ENCODE data around the gene MLH3.

GRCh38 chr14:75022655-75023054, 28.6 kb downstream of the MLH3 start:
- TF ChIP-seq CREB1 (IDR thresholded peaks at IDR 0.05; ENCODE audit: low read depth) (no peak), TAF1 (IDR thresholded peaks at IDR 0.05; ENCODE audit: low read depth) (no peak), MAX (IDR thresholded peaks at IDR 0.05) (no peak), EP300 (IDR thresholded peaks at IDR 0.05; ENCODE audit: borderline replicate concordance) (no peak), FOXM1 (IDR thresholded peaks at IDR 0.05; ENCODE audit: borderline replicate concordance, low read depth) (no peak), RAD21 (IDR thresholded peaks at IDR 0.05; ENCODE audit: low read depth) (peak; percentile 49), CEBPB (IDR thresholded peaks at IDR 0.05) (no peak), USF1 (IDR thresholded peaks at IDR 0.05) (no peak), YY1 (IDR thresholded peaks at IDR 0.05; ENCODE audit: low read depth) (no peak), TCF12 (IDR thresholded peaks at IDR 0.05; ENCODE audit: low read depth) (no peak), ZBTB7A (IDR thresholded peaks at IDR 0.05; ENCODE audit: low read depth) (no peak)
- TF ChIP-seq, protein P1, sequence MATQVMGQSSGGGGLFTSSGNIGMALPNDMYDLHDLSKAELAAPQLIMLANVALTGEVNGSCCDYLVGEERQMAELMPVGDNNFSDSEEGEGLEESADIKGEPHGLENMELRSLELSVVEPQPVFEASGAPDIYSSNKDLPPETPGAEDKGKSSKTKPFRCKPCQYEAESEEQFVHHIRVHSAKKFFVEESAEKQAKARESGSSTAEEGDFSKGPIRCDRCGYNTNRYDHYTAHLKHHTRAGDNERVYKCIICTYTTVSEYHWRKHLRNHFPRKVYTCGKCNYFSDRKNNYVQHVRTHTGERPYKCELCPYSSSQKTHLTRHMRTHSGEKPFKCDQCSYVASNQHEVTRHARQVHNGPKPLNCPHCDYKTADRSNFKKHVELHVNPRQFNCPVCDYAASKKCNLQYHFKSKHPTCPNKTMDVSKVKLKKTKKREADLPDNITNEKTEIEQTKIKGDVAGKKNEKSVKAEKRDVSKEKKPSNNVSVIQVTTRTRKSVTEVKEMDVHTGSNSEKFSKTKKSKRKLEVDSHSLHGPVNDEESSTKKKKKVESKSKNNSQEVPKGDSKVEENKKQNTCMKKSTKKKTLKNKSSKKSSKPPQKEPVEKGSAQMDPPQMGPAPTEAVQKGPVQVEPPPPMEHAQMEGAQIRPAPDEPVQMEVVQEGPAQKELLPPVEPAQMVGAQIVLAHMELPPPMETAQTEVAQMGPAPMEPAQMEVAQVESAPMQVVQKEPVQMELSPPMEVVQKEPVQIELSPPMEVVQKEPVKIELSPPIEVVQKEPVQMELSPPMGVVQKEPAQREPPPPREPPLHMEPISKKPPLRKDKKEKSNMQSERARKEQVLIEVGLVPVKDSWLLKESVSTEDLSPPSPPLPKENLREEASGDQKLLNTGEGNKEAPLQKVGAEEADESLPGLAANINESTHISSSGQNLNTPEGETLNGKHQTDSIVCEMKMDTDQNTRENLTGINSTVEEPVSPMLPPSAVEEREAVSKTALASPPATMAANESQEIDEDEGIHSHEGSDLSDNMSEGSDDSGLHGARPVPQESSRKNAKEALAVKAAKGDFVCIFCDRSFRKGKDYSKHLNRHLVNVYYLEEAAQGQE (IDR thresholded peaks at IDR 0.05; ENCODE audit: low read depth): no peak

Data from Ishikawa (cell line).